Measurements from ENCODE around the gene ADAM10. TPM values are rescaled to one million over a fixed set of nuclear protein-coding genes. Genes with fewer than 3 reads are reported as not detected.

ADAM10 gene
- total RNA-seq, 1 experiment from 2014 or later, result 239 TPM

DNA sequence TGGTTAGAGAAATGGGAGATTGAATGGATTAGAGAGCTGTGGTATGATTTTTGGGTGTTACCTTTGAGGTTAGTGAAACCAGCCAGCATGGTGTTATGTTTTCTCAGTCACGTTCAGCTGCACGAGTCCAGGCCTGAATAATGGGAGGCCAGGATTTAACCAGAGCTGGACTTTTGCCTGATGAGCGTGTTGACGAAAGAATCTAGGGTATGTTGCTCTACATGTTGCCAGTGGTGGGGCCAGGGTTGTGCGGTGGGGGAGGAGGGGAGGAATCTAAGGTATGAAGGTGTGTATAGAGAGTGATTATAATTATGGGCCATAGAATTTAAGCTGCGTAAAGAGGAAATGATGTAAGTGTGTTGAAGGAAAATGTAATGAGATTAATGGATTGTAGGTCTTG lies 44.4 kb upstream of the ADAM10 start:
- Histone ChIP-seq H3K4me3 (no peak overlapping the region), H3K36me3 (ENCODE audit: low read depth) (no peaks in the 10 kb centered on the region; the same call in 1 of the 2 replicates), H3K4me2 (no peak overlapping the region), H3K79me2 (ENCODE audit: low read depth) (0 out of 2 replicates have a peak, but pooled peaks cover 3% of the 10 kb centered on the region), H3F3A (ENCODE audit: insufficient read depth, low read depth) (no peaks in the 10 kb centered on the region), H3K9me3 (ENCODE audit: insufficient read depth, low read depth) (no peaks in the 10 kb centered on the region), H2AFZ (no peak overlapping the region), H3K9me2 (ENCODE audit: insufficient read depth) (no peaks in the 10 kb centered on the region), H3K27me3 (ENCODE audit: insufficient read depth, low read depth) (no peaks in the 10 kb centered on the region), H4K20me1 (ENCODE audit: insufficient read depth) (no peaks in the 10 kb centered on the region), H3K4me1 (replicated peaks; ENCODE audit: insufficient read depth) (no peaks in the 10 kb centered on the region), H3K27ac (peak overlapping the region; percentile 53; the same call in 1 of the 2 replicates)
- DNase-seq, result peak in 1 of 2 experiments; percentile 81
- ChIA-PET POLR2A (ENCODE audit: unreplicated experiment) (interaction anchor here (0.5 to 1.3 kb wide), 9 partner anchors 10 to 398 kb away, joined by 3 to 27 read pairs (median 4); partner anchors contain the start of gene MINDY2), CTCF (interaction anchor here (0.6 kb wide), 2 partner anchors 59 to 565 kb away, joined by 3 to 6 read pairs; no protein-coding TSS in a partner anchor)
- intact Hi-C loops (cut with micrococcal nuclease; ENCODE audit: unreplicated experiment), result no loop called here
- BruUV-seq (replicated peaks), result no TSS peak
- TF ChIP-seq EZH2 (IDR thresholded peaks at IDR 0.05; ENCODE audit: low read depth), result no peak
- TF ChIP-seq, protein P1, sequence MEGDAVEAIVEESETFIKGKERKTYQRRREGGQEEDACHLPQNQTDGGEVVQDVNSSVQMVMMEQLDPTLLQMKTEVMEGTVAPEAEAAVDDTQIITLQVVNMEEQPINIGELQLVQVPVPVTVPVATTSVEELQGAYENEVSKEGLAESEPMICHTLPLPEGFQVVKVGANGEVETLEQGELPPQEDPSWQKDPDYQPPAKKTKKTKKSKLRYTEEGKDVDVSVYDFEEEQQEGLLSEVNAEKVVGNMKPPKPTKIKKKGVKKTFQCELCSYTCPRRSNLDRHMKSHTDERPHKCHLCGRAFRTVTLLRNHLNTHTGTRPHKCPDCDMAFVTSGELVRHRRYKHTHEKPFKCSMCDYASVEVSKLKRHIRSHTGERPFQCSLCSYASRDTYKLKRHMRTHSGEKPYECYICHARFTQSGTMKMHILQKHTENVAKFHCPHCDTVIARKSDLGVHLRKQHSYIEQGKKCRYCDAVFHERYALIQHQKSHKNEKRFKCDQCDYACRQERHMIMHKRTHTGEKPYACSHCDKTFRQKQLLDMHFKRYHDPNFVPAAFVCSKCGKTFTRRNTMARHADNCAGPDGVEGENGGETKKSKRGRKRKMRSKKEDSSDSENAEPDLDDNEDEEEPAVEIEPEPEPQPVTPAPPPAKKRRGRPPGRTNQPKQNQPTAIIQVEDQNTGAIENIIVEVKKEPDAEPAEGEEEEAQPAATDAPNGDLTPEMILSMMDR (conservative IDR thresholded peaks at IDR 0.05), result no peak

DNA sequence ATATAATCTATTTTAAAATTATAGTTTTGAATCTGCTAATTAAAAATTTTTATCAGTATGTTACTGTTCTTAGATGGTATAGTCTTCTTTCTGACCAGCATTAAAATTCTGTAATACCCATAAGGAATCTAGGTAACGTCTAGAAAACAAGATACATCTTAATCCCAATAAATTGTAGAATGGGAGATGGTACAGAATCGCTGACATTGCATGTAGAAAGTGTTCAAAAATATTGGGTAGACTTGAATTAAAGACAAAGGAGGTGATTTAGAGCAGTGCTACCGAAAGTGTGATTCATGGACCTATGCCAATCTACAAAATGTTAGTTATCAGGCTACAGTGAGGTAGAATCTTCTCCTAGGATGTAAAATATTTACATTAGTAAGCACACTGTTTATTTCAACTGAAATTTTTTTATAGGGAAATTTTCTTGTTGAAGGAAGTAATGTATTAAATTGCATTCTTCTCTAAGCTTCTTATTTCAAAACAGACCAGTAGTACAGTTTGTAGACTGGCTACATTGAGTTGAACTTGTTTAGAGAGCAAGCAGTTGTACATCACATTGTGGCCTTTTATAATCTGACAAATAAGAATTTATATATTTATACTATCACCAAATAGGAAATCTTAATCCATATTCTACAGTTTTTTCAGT lies 38.7 kb upstream of the ADAM10 start:
- no TSS peak for BruUV-seq (replicated peaks)
- Histone ChIP-seq H3K27me3 (ENCODE audit: insufficient read depth, low read depth) (no peaks in the 10 kb centered on the region), H3K9me3 (ENCODE audit: insufficient read depth, low read depth) (no peaks in the 10 kb centered on the region), H3K4me1 (replicated peaks; ENCODE audit: insufficient read depth) (no peaks in the 10 kb centered on the region), H3K4me2 (no peak overlapping the region), H3K27ac (no peak overlapping the region), H3K79me2 (ENCODE audit: low read depth) (peaks cover 7% of the 10 kb centered on the region; the same call in 1 of the 2 replicates), H4K20me1 (ENCODE audit: insufficient read depth) (no peaks in the 10 kb centered on the region), H3K4me3 (no peak overlapping the region), H3K9me2 (ENCODE audit: insufficient read depth) (no peaks in the 10 kb centered on the region), H2AFZ (no peak overlapping the region), H3F3A (ENCODE audit: insufficient read depth, low read depth) (no peaks in the 10 kb centered on the region), H3K36me3 (ENCODE audit: low read depth) (no peaks in the 10 kb centered on the region; the same call in 1 of the 2 replicates)
- no peak for DNase-seq
- ChIA-PET CTCF (no interaction called here), POLR2A (ENCODE audit: unreplicated experiment) (no interaction called here)
- TF ChIP-seq, protein P1 (conservative IDR thresholded peaks at IDR 0.05), result no peak
- TF ChIP-seq EZH2 (IDR thresholded peaks at IDR 0.05; ENCODE audit: low read depth), result no peak
- intact Hi-C loops (cut with micrococcal nuclease; ENCODE audit: unreplicated experiment), result no loop called here

DNA sequence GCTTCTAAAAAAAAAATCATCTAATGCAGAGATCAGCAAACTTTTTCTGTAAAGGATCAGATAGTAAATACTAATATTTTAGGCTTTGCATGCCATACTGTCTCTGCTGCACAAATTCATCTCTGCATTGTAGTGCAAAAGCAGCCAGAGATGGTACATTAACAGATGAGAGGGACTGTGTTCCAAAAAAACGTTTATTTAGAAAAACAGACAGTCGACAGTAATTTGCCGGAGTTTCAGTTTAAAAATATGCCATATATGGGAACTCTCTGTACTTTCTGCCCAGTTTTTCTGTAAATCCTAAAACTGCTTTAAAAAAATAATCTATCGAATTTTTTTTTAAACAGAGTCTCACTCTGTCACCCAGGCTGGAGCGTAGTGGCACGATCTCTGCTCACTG lies 35.8 kb upstream of the ADAM10 start:
- POLR2A ChIA-PET (ENCODE audit: unreplicated experiment), result no interaction called here
- no TSS peak for BruUV-seq (replicated peaks)
- DNase-seq, result no peak
- CTCF ChIA-PET, result no interaction called here
- H3K4me2 ChIP-seq, result no peak overlapping the region
- intact Hi-C loops (cut with micrococcal nuclease; ENCODE audit: unreplicated experiment), result no loop called here
- H4K20me1 ChIP-seq (ENCODE audit: insufficient read depth), result no peaks in the 10 kb centered on the region
- no peaks in the 10 kb centered on the region for H3K4me1 ChIP-seq (replicated peaks; ENCODE audit: insufficient read depth)
- H3K27ac ChIP-seq, result no peak overlapping the region
- H3K79me2 ChIP-seq (ENCODE audit: low read depth), result peaks cover 10% of the 10 kb centered on the region; the same call in 1 of the 2 replicates
- H3F3A ChIP-seq (ENCODE audit: insufficient read depth, low read depth), result no peaks in the 10 kb centered on the region
- no peaks in the 10 kb centered on the region for H3K36me3 ChIP-seq (ENCODE audit: low read depth)
- H2AFZ ChIP-seq, result no peak overlapping the region
- no peaks in the 10 kb centered on the region for H3K27me3 ChIP-seq (ENCODE audit: insufficient read depth, low read depth)
- no peaks in the 10 kb centered on the region for H3K9me3 ChIP-seq (ENCODE audit: insufficient read depth, low read depth)
- H3K4me3 ChIP-seq, result no peak overlapping the region
- H3K9me2 ChIP-seq (ENCODE audit: insufficient read depth), result no peaks in the 10 kb centered on the region
- TF ChIP-seq EZH2 (IDR thresholded peaks at IDR 0.05; ENCODE audit: low read depth), result no peak
- TF ChIP-seq, protein P1 (conservative IDR thresholded peaks at IDR 0.05), result no peak

Data from PC-9 (cell line).